Prostate gland (tissue), 2 donors: ENCODE measurements around the gene COX10. TPM values are rescaled to one million over a fixed set of nuclear protein-coding genes. Genes with fewer than 3 reads are reported as not detected.
A peak's percentile ranks its signal among the peaks of the same experiment; 100 is the strongest.

Experiments
- DNase-seq: peaks from one replicate; pipeline ENCODE4 v3.0.0-alpha.2; 2019; ENCODE audit warnings: low spot score
- H3K27ac ChIP-seq, 2 donors: fragments of 200-600 bp; sonication (generic); 2 replicates each; pipeline ENCODE4 v1.5.1; 2017 to 2019
- H3K27me3 ChIP-seq: fragments of 200-600 bp; sonication (generic); replicated peaks from 2 replicates; pipeline ENCODE4 v1.5.1; 2019; ENCODE audit not compliant: insufficient read depth
- H3K36me3 ChIP-seq, 2 donors: fragments of 200-600 bp; sonication (generic); 1 replicate in 1 of 2; 2 replicates in 1 of 2; pipeline versions ENCODE4 v1.5.1 to v1.8.1; 2017 to 2019
- H3K4me1 ChIP-seq: fragments of 200-600 bp; sonication (generic); replicated peaks from 2 replicates; pipeline ENCODE4 v1.5.1; 2019
- H3K4me3 ChIP-seq, 2 donors: fragments of 200-600 bp; sonication (generic); 2 replicates each; pipeline ENCODE4 v1.5.1; 2017 to 2019
- H3K9me3 ChIP-seq: fragments of 200-600 bp; sonication (generic); 2 replicates; pipeline ENCODE4 v1.5.1; 2017
- CTCF ChIP-seq, 4 experiments: fragments of 200-600 bp in 2 of 4; fragments of 450-650 bp in 2 of 4; sonication (generic) in 2 of 4; IDR thresholded peaks; 1 replicate in 3 of 4; 2 replicates in 1 of 4; pipeline ENCODE4 v1.5.1; 2016 to 2019; ENCODE audit warnings: antibody characterized with exemption in 4 of 4, mild to moderate bottlenecking in 2 of 4, moderate library complexity in 2 of 4
- POLR2A ChIP-seq: fragments of 450-650 bp; IDR thresholded peaks from one replicate; pipeline ENCODE4 v1.6.1; 2016; ENCODE audit warnings: antibody characterized with exemption, mild to moderate bottlenecking
- POLR2AphosphoS5 ChIP-seq: sonication (generic); formaldehyde crosslinking; IDR thresholded peaks from one replicate; pipeline ENCODE4 v1.6.1; 2017; ENCODE audit warnings: antibody characterized with exemption
- WGBS: methylation state at CpG from one replicate; pipeline ENCODE4 v1.1.5; 2018; 5-methylcytosine and 5-hydroxymethylcytosine counted together
- intact Hi-C: fragments of 100-400 bp; cut with DNase I; formaldehyde crosslinking; loops from one replicate; pipeline ENCODE4 v1.14.2; 2022
- total RNA-seq, 2 donors: library from RNA; depleted of rRNA; stranded (reverse); fragments of >200 nt; gene quantifications; one replicate each; pipeline ENCODE4 v1.1.0, GENCODE V29; 2016

The COX10 gene
- total RNA-seq, 2 donors from 2014 or later = 16.5 to 35.1 TPM

- Histone ChIP-seq H3K4me1 (no peaks in the 10 kb centered on the region), H3K9me3 (no peaks in the 10 kb centered on the region), H3K27ac (no peak overlapping the region), H3K4me3 (no peak overlapping the region), H3K36me3 (no peaks in the 10 kb centered on the region), H3K27me3 (no peaks in the 10 kb centered on the region)
- 97% methylated on average over 5 of the region's 5 CpGs for WGBS
- TF ChIP-seq CTCF (IDR thresholded peaks at IDR 0.05) (no peak), POLR2AphosphoS5 (no peak)
- intact Hi-C loops = no loop called here
- no peak for DNase-seq
Measured at GRCh38 chr17:14199601-14200000, 130.3 kb downstream of the COX10 start.

GRCh38 chr17:14200354-14200753 is 131.1 kb downstream of the COX10 start:
- Histone ChIP-seq H3K27ac (no peak overlapping the region), H3K4me3 (no peak overlapping the region), H3K27me3 (no peaks in the 10 kb centered on the region), H3K9me3 (no peaks in the 10 kb centered on the region), H3K36me3 (no peaks in the 10 kb centered on the region), H3K4me1 (no peaks in the 10 kb centered on the region)
- DNase-seq = no peak
- TF ChIP-seq CTCF (IDR thresholded peaks at IDR 0.05) (no peak), POLR2AphosphoS5 (no peak), POLR2A (no peak)
- WGBS = 92% methylated on average over 4 of the region's 4 CpGs
- intact Hi-C loops = no loop called here

- TF ChIP-seq POLR2A (no peak), CTCF (IDR thresholded peaks at IDR 0.05) (no peak), POLR2AphosphoS5 (no peak)
- DNase-seq = no peak
- Histone ChIP-seq H3K27ac (peak overlapping the region in 1 of 2 donors; percentile 17), H3K9me3 (no peaks in the 10 kb centered on the region), H3K4me1 (no peaks in the 10 kb centered on the region), H3K27me3 (no peaks in the 10 kb centered on the region), H3K4me3 (no peak overlapping the region), H3K36me3 (no peaks in the 10 kb centered on the region)
- intact Hi-C loops = no loop called here
- 52% methylated on average over 10 of the region's 10 CpGs for WGBS
Measured at GRCh38 chr17:14201021-14201987, 132.0 kb downstream of the COX10 start.

- no peaks in the 10 kb centered on the region for H3K9me3 ChIP-seq
- TF ChIP-seq CTCF (IDR thresholded peaks at IDR 0.05) = no peak
- no peak for TF ChIP-seq POLR2AphosphoS5
- TF ChIP-seq POLR2A = no peak
- no peaks in the 10 kb centered on the region for H3K27me3 ChIP-seq
- no peak overlapping the region for H3K4me3 ChIP-seq
- H3K27ac ChIP-seq = no peak overlapping the region
- H3K4me1 ChIP-seq = no peaks in the 10 kb centered on the region
- H3K36me3 ChIP-seq = no peaks in the 10 kb centered on the region
- intact Hi-C loops = no loop called here
- WGBS = 94% methylated on average over 4 of the region's 4 CpGs
- no peak for DNase-seq
Measured at GRCh38 chr17:14201988-14202380, 132.7 kb downstream of the COX10 start.
